AG09309 (cell line): ENCODE measurements around the gene PRKN.

ENCODE experiments used
- DNase-seq: peaks from one replicate; pipeline ENCODE4 v3.0.0-alpha.2; 2010; ENCODE audit warnings: low read depth
- H3K4me3 ChIP-seq: 2 replicates; pipeline ENCODE4 v1.5.1; 2011; ENCODE audit warnings: mild to moderate bottlenecking, low read depth, low read length, moderate library complexity; ENCODE audit not compliant: control insufficient read depth
- CTCF ChIP-seq: IDR thresholded peaks from 2 replicates; pipeline ENCODE4 v1.5.1; 2011; ENCODE audit warnings: mild to moderate bottlenecking, low read depth, low read length, inconsistent platforms; ENCODE audit not compliant: insufficient read depth, control insufficient read depth; ENCODE audit errors: missing control alignments

Gene PRKN

GRCh38 chr6:161584051-161584450 is 1143.5 kb downstream of the PRKN start:
- no peak overlapping the region for H3K4me3 ChIP-seq
- no peak for TF ChIP-seq CTCF
- DNase-seq = no peak

DNA sequence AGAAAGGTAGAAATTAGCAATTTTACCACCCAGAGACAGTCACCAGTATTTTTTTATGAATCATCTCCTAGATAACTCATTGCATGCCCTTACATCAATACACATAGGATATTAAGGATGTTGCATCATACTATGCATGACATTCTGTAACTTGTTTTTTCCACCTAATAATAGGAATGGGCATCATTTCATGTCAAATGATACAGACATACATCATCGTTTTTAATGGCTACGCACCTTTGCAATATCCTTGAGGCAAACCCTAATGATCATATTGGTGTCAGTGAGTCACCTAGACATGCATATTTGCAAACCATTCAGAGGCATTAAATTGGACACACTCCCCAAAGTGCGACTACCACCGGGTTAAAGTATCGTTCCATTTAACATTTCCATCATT is 1144.0 kb downstream of the PRKN start:
- no peak for TF ChIP-seq CTCF
- no peak for DNase-seq
- H3K4me3 ChIP-seq = no peak overlapping the region

DNA sequence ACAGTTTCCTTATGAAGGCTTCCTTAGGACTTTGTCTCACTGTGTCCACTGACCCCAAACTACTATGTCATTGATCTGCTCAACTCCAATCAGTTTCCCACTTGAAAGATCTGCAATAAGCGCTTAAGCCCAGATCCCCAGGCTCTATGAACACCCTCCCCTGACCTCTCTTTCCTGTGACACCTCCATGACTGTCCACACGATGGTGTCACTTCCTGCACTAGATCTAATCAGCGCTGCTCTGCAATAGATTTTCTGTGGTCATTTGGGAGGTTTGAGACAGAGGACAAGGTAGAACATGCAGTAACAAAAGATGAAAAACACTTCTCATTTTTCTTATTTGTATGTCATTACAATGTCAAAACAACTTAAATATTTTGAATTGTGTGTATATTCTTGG is 1149.1 kb downstream of the PRKN start:
- no peak for TF ChIP-seq CTCF
- no peak overlapping the region for H3K4me3 ChIP-seq
- no peak for DNase-seq

DNA sequence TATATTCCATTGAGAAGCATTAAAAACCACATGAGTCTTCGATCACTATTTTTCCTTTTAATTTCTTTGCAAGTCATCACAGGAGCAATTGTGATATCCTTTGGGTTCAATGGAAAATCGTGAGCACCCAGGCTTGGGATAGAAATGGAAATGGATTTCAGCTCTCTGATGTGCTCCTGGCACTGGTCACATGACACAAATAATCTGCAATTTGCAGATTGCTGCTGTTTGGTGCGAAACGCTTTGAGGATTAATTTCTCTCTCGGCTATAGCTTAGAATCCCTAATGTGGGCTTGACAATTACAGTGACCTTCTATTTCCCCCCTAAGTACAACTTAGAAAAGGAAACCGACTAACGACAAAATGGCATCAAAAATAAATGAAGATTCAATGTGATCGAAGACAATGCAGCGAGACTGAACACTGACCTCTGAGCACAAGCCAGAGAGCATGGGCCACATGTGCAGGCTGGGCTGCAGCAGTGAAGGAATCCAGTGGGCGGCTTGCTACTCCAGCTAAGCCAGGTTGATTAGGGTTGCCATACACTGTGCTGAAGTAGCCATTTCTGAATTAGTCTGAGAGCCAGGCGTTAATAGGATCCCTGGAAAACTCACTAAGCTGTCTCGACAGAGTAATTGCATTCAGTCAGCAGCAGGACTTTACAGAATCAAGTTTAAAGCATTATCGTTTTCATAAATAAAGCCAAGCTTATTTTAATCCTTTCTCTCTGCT is 1151.9 kb downstream of the PRKN start:
- H3K4me3 ChIP-seq = no peak overlapping the region
- DNase-seq = no peak
- no peak for TF ChIP-seq CTCF

DNA sequence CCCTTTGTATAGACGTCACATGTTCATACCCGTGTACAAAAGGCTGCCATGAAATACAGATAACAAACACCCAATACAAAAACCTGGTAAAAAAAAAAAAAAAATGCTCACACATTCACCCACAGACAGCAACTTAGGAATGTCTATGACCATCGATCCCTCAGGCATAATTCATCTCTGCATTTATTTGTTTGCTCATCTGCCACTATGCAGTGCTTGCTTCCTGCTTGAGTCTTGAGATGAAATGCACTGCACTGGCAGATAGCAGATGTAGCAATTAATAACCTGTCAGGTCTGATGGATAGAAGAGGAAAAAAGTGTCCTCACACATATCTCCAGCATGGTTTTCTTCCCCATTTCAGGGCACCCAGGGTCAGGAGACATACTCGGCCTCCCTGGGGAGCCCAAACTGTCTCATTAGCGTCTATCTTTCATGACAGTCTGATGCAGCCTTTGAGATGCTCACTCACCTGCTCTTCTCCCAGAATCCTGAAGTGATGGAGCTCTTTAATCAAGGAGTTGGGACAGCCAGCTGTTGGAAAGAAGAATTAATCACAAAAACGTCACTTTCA is 1158.6 kb downstream of the PRKN start:
- no peak for TF ChIP-seq CTCF
- no peak for DNase-seq
- no peak overlapping the region for H3K4me3 ChIP-seq

DNA sequence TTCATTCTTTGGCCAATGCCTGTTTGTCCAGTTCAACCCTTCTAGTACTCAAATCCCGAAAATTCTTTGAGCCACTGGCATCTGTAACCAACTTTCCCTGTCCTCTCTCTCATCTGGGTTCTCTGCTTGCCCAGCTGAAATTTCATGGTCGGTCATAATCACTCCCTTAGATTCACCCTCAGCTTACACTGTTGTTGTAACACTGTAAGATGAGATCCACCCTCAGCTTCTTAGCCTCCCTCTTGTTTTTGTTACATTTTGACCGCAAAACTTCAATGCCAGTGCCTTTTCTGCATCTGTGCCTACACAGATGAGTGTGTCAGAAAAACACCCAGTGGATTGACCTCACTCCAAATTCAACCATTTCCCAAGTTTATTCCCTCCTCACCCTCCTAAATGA is 1162.6 kb downstream of the PRKN start:
- DNase-seq = no peak
- H3K4me3 ChIP-seq = no peak overlapping the region
- TF ChIP-seq CTCF = no peak
